H9 (cell line): Measurements from ENCODE around the gene NCKAP5. TPM values are rescaled to one million over a fixed set of nuclear protein-coding genes. Genes with fewer than 3 reads are reported as not detected.

Experiments used
- DNase-seq: peaks from one replicate; pipeline ENCODE4 v3.0.0-alpha.2; 2017
- H2AFZ ChIP-seq: one replicate; pipeline ENCODE4 v1.6.1; 2013; ENCODE audit warnings: mild to moderate bottlenecking, low read length, control low read depth, moderate library complexity
- H2AK5ac ChIP-seq: 2 replicates; pipeline ENCODE4 v1.6.1; 2013; ENCODE audit warnings: low read length, control low read depth, mixed read lengths; ENCODE audit not compliant: insufficient read length
- H2BK120ac ChIP-seq: one replicate; pipeline ENCODE4 v1.6.1; 2013; ENCODE audit warnings: low read depth, mild to moderate bottlenecking, low read length, control low read depth, inconsistent platforms; ENCODE audit not compliant: poor library complexity, severe bottlenecking
- H2BK12ac ChIP-seq: 2 replicates; pipeline ENCODE4 v1.6.1; 2013; ENCODE audit warnings: low read length, control low read depth, mixed read lengths, low read depth; ENCODE audit not compliant: insufficient read length
- H2BK15ac ChIP-seq: 2 replicates; pipeline ENCODE4 v1.6.1; 2013; ENCODE audit warnings: low read depth, low read length, control low read depth
- H2BK20ac ChIP-seq: one replicate; pipeline ENCODE4 v1.6.1; 2013; ENCODE audit warnings: low read depth, mild to moderate bottlenecking, low read length, control low read depth, inconsistent platforms; ENCODE audit not compliant: poor library complexity, severe bottlenecking
- H2BK5ac ChIP-seq: 2 replicates; pipeline ENCODE4 v1.6.1; 2013; ENCODE audit warnings: low read length, control low read depth, mixed read lengths; ENCODE audit not compliant: insufficient read length
- H3K14ac ChIP-seq: 2 replicates; pipeline ENCODE4 v1.6.1; 2013; ENCODE audit warnings: low read length, control low read depth; ENCODE audit not compliant: insufficient read depth
- H3K18ac ChIP-seq: 2 replicates; pipeline ENCODE4 v1.6.1; 2013; ENCODE audit warnings: low read depth, mild to moderate bottlenecking, mixed read lengths, low read length, control low read depth; ENCODE audit not compliant: insufficient read length
- H3K23ac ChIP-seq: 2 replicates; pipeline ENCODE4 v1.6.1; 2013; ENCODE audit warnings: low read length, control low read depth, mixed read lengths, low read depth; ENCODE audit not compliant: insufficient read length
- H3K23me2 ChIP-seq: 2 replicates; pipeline ENCODE4 v1.6.1; 2013; ENCODE audit warnings: low read depth, mild to moderate bottlenecking, mixed read lengths, low read length, control low read depth; ENCODE audit not compliant: insufficient read length, poor library complexity, severe bottlenecking
- H3K27ac ChIP-seq: 2 replicates; pipeline ENCODE4 v1.5.1; 2013; ENCODE audit warnings: low read length, control low read depth, mixed read lengths, low read depth; ENCODE audit not compliant: insufficient read length
- H3K27me3 ChIP-seq: 2 replicates; pipeline ENCODE4 v1.6.1; 2013; ENCODE audit warnings: low read length, control low read depth, inconsistent platforms; ENCODE audit not compliant: insufficient read depth
- H3K4ac ChIP-seq: 2 replicates; pipeline ENCODE4 v1.6.1; 2013; ENCODE audit warnings: low read depth, mild to moderate bottlenecking, control low read depth, inconsistent platforms, low read length, moderate library complexity
- H3K4me1 ChIP-seq: 2 replicates; pipeline ENCODE4 v1.6.1; 2013; ENCODE audit warnings: low read length, control low read depth, inconsistent platforms; ENCODE audit not compliant: insufficient read depth
- H3K4me2 ChIP-seq: 2 replicates; pipeline ENCODE4 v1.6.1; 2013; ENCODE audit warnings: low read length, control low read depth, mixed read lengths; ENCODE audit not compliant: insufficient read length, insufficient read depth
- H3K56ac ChIP-seq: 2 replicates; pipeline ENCODE4 v1.6.1; 2013; ENCODE audit warnings: low read depth, mild to moderate bottlenecking, mixed read lengths, low read length, control low read depth; ENCODE audit not compliant: insufficient read length
- H3K79me1 ChIP-seq: 2 replicates; pipeline ENCODE4 v1.6.1; 2013; ENCODE audit warnings: low read depth, mild to moderate bottlenecking, moderate library complexity, low read length, control low read depth, inconsistent platforms; ENCODE audit not compliant: insufficient read depth, poor library complexity, severe bottlenecking
- H3K79me2 ChIP-seq: 2 replicates; pipeline ENCODE4 v1.6.1; 2013; ENCODE audit warnings: low read length, control low read depth, inconsistent platforms; ENCODE audit not compliant: insufficient read depth
- H3K9ac ChIP-seq: 2 replicates; pipeline ENCODE4 v1.6.1; 2013; ENCODE audit warnings: low read length, control low read depth, mixed read lengths; ENCODE audit not compliant: insufficient read length; ENCODE audit errors: extremely low read depth
- H3K9me3 ChIP-seq: one replicate; pipeline ENCODE4 v1.6.1; 2013; ENCODE audit warnings: low read depth, low read length, inconsistent platforms; ENCODE audit not compliant: control insufficient read depth
- H3T11ph ChIP-seq: one replicate; pipeline ENCODE4 v1.6.1; 2013; ENCODE audit warnings: mild to moderate bottlenecking, low read length, control low read depth, inconsistent platforms
- H4K20me1 ChIP-seq: one replicate; pipeline ENCODE4 v1.6.1; 2013; ENCODE audit not compliant: control insufficient read depth, insufficient read length, insufficient read depth
- H4K5ac ChIP-seq: 2 replicates; pipeline ENCODE4 v1.6.1; 2013; ENCODE audit warnings: low read depth, mild to moderate bottlenecking, mixed read lengths, low read length, control low read depth; ENCODE audit not compliant: insufficient read length
- H4K8ac ChIP-seq: replicated peaks from 2 replicates; pipeline ENCODE4 v1.6.1; 2013; ENCODE audit warnings: low read length, control low read depth, mixed read lengths, low read depth; ENCODE audit not compliant: insufficient read length
- H4K91ac ChIP-seq: 2 replicates; pipeline ENCODE4 v1.6.1; 2013; ENCODE audit warnings: low read depth, mild to moderate bottlenecking, moderate library complexity, mixed read lengths, low read length, control low read depth; ENCODE audit not compliant: insufficient read length
- H3K27ac Mint-ChIP-seq, 3 experiments: 2 replicates in 2 of 3; 3 replicates in 1 of 3; pipeline ENCODE4 v1.8.0; 2020 to 2021; ENCODE audit warnings: mixed read lengths in 3 of 3, mild to moderate bottlenecking in 1 of 3, moderate library complexity in 1 of 3
- H3K27me3 Mint-ChIP-seq: 2 replicates; pipeline ENCODE4 v1.8.0; 2021; ENCODE audit warnings: low read depth, mild to moderate bottlenecking, moderate library complexity, mixed read lengths
- H3K36me3 Mint-ChIP-seq, 3 experiments: 2 replicates in 2 of 3; 3 replicates in 1 of 3; pipeline ENCODE4 v1.8.0; 2020 to 2021; ENCODE audit warnings: low read depth in 3 of 3, mixed read lengths in 3 of 3; ENCODE audit not compliant: insufficient read depth in 1 of 3
- H3K4me1 Mint-ChIP-seq, 2 experiments: 2 replicates each; pipeline ENCODE4 v1.8.0; 2020; ENCODE audit warnings: mixed read lengths in 2 of 2
- H3K4me3 Mint-ChIP-seq, 2 experiments: 2 replicates in 1 of 2; 3 replicates in 1 of 2; pipeline ENCODE4 v1.8.0; 2020 to 2021; ENCODE audit warnings: mild to moderate bottlenecking in 2 of 2, mixed read lengths in 2 of 2, moderate library complexity in 1 of 2
- H3K9me3 Mint-ChIP-seq, 2 experiments: 2 replicates in 1 of 2; 3 replicates in 1 of 2; pipeline ENCODE4 v1.8.0; 2020; ENCODE audit warnings: mild to moderate bottlenecking in 2 of 2, mixed read lengths in 2 of 2, moderate library complexity in 1 of 2
- CTCF ChIP-seq: fragments of 200-600 bp; sonication (generic); conservative IDR thresholded peaks from 3 replicates; pipeline ENCODE4 v1.8.0; 2021; ENCODE audit warnings: antibody characterized with exemption, mild to moderate bottlenecking
- total RNA-seq: library from RNA; stranded (reverse); gene quantifications from 2 replicates; pipeline ENCODE4 v1.2.1, GENCODE V29; 2021

Gene NCKAP5
- total RNA-seq, 1 experiment from 2014 or later, result 0.26 TPM

GRCh38 chr2:133382566-133382965, 185.7 kb downstream of the NCKAP5 start:
- Mint-ChIP-seq H3K4me1 (peaks cover 3 to 5% of the 10 kb centered on the region in 2 experiments), H3K9me3 (peaks cover 7 to 13% of the 10 kb centered on the region in 2 experiments; a peak in 4 of 5 replicates), H3K36me3 (peaks cover 3 to 4% (median 3%) of the 10 kb centered on the region in 3 experiments; a peak in 6 of 7 replicates), H3K4me3 (no peak overlapping the region), H3K27ac (no peak overlapping the region), H3K27me3 (no peaks in the 10 kb centered on the region; the same call in 1 of the 2 replicates)
- Histone ChIP-seq H4K8ac (no peak overlapping the region), H3K27me3 (no peaks in the 10 kb centered on the region), H3K4me1 (peaks cover 2% of the 10 kb centered on the region; the same call in 1 of the 2 replicates), H4K5ac (no peak overlapping the region), H3K23me2 (no peaks in the 10 kb centered on the region), H4K20me1 (no peaks in the 10 kb centered on the region), H3K18ac (no peak overlapping the region), H3K4me2 (no peak overlapping the region), H3K79me2 (no peaks in the 10 kb centered on the region), H4K91ac (no peak overlapping the region), H3T11ph (no peak overlapping the region), H2AFZ (no peak overlapping the region), H3K56ac (no peak overlapping the region), H3K27ac (no peak overlapping the region), H2BK5ac (no peak overlapping the region), H3K23ac (no peak overlapping the region), H2AK5ac (no peak overlapping the region), H2BK15ac (no peak overlapping the region), H3K9ac (no peak overlapping the region), H2BK20ac (no peak overlapping the region), H2BK120ac (no peak overlapping the region), H3K9me3 (no peaks in the 10 kb centered on the region), H3K79me1 (no peaks in the 10 kb centered on the region), H2BK12ac (no peak overlapping the region), H3K4ac (no peak overlapping the region), H3K14ac (no peak overlapping the region)
- no peak for TF ChIP-seq CTCF
- DNase-seq, result no peak
